Kidney glomerular epithelial cell (primary cell): Measurements from ENCODE around the gene KRT33B.

Experiments used
- DNase-seq: peaks from one replicate; lab custom pipeline; 2025; lab: John Stamatoyannopoulos, UW

Gene KRT33B

GRCh38 chr17:41325126-41325525 lies 44.5 kb downstream of the KRT33B start:
- no peak for DNase-seq

DNA sequence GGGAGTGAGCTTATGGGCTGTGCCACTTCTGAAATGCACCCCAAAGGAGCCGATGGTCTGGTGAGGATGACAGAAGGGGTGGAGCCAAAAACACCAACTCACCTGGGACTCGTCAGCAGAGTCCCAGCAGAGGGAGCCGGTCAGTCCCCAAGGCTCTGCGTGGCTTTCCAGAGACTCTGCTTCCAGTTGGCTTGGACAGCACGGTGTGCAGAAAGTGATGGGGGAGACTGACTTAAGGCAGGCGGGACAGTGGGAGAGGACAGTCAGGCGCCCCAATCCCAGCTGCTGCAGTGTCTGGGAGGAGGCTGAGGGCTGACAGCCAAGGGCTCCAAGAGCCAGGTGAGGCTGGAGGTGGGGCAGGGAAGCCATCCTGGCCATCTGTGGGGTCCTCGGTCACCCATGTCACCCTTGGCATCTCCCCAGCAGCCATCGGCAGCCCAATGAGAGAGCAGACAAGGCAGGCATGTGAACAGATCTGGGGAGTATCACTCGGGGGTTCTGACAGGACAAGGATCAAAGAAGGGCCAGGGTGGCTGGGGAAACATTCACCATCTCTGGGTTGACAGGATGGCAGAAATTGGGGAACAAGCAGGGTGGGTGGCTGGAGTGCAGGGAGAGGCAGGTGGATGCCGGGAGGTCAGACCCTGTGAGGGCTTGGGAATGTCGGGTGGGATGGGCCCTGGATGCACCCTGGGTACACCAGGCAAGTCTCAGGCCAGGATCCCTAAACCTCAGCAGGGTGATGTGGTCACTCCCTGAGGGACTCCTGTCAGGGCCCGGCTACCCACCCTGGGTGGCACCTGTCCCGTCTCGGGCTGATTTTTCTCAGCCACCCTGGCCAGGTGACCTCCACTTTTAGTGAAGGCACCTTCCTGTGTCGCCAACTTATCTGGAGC lies 45.2 kb downstream of the KRT33B start:
- peak; percentile 5 for DNase-seq

GRCh38 chr17:41322903-41323895 lies 46.4 kb downstream of the KRT33B start:
- DNase-seq: no peak

DNA sequence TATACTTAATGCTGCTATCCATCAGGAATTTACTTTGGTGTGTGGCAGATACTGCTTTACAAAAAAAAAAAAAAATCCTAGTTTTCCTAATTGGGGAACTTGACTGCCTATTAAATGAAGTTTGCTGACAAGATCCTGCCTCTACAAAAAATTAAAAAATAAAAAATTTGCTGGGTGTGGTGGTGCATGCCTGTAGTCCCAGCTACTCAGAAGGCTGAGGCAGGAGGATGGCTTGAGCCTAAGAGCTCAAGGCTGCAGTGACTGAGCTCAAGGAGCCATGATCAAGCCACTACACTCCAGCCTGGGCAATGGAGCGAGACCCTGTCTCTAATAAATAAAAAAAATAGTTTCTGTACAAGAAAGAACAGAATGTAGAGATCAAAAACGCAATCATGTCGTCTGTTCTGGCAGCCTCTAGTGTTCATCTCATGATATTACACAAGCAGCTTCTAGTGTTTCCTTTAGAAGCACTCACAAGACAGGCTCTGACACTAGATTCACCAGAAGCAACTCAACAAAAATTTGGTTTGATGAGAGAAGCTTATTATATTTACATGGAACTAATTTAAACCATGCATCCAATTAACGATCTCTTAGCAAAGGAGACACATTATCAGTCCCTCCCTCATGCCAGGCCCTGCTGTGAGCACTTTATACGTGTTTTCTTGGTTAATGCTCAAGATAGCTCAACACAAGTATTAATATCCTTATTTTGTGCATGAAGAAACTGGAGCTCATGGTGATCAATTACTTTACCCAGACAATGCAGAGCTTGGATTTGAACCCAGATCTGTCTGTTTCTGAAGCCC lies 47.3 kb downstream of the KRT33B start:
- DNase-seq: peak; percentile 75

DNA sequence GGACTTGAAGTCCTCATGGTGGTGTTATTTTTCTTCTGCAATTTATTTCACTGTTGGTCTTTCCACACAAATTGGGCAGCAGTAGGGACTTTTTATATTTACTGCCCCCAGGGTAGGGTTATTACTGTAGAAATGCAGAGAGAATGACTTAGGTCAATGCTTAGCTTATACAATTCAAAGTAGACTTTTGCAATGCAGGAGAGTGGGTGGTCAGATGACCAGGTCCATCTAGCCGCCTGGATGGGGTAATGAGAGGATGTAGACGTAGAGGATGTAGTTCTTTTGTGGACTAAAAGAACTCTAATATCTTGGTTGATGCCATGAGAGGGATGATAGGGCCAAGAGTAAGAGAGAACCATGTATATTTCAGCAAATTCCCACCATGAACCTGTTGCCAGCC lies 51.4 kb downstream of the KRT33B start:
- no peak for DNase-seq

DNA sequence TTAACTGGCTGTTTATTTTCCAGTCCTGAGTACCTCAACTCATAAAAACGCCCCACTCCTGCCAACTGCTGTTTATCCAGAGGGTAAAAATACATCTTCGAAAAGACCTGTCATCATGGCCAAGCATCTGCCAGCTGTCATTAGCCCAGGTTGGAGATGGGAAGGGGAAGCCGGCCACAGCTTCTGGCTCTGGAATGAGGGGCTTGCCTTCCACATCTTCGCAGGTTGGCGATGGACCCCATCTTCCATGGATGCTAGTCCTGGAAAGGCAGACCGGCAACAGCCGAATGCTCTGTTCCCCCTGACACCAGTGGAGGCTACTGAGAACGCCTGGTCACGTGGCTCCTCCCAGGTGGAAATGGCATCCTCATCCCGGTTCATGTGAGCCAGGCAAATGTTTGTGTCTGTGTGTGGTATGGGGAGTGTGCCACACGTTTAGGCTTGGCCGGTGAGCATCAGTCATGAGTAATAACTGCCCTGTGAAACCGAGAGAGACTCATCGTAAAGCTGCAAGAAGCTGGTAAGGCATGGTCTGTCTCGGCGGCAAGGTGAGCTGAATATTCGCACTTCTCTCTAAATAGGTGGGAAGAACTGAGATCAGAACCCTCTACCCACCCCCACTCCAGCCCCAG lies 53.7 kb downstream of the KRT33B start:
- DNase-seq: no peak

GRCh38 chr17:41315204-41315794 lies 54.3 kb downstream of the KRT33B start, which contains the start of gene KRTAP17-1:
Gene KRTAP17-1, minus strand, starts transcription at chr17:41315710. Its CDS starts 60 bp downstream, at chr17:41315650.
- no peak for DNase-seq
